IPS DF 4.7 (cell line): ENCODE measurements around the gene DENND1A.
A peak's percentile ranks its signal among the peaks of the same experiment; 100 is the strongest.

Experiments used
- DNase-seq: peaks from one replicate; pipeline ENCODE4 v3.0.0-alpha.2; 2013; ENCODE audit warnings: low spot score; ENCODE audit errors: extremely low read depth

Gene DENND1A

GRCh38 chr9:123497830-123498229, 432.1 kb downstream of the DENND1A start:
- DNase-seq = no peak

GRCh38 chr9:123495731-123496130, 434.2 kb downstream of the DENND1A start:
- DNase-seq = no peak

GRCh38 chr9:123493627-123494026, 436.3 kb downstream of the DENND1A start:
- no peak for DNase-seq

- DNase-seq = no peak
Measured at GRCh38 chr9:123490688-123491087, 439.2 kb downstream of the DENND1A start.

GRCh38 chr9:123488722-123489321, 441.1 kb downstream of the DENND1A start:
- no peak for DNase-seq

- DNase-seq = no peak
Measured at GRCh38 chr9:123487944-123488548, 441.9 kb downstream of the DENND1A start.

- no peak for DNase-seq
Measured at GRCh38 chr9:123486431-123486830, 443.5 kb downstream of the DENND1A start.

- DNase-seq = no peak
Measured at GRCh38 chr9:123485216-123485615, 444.7 kb downstream of the DENND1A start.

GRCh38 chr9:123484130-123484529, 445.8 kb downstream of the DENND1A start:
- no peak for DNase-seq

- DNase-seq = no peak
Measured at GRCh38 chr9:123483191-123483803, 446.6 kb downstream of the DENND1A start.

GRCh38 chr9:123482295-123482968, 447.5 kb downstream of the DENND1A start:
- peak; percentile 36 for DNase-seq

- no peak for DNase-seq
Measured at GRCh38 chr9:123481209-123481865, 448.6 kb downstream of the DENND1A start.

GRCh38 chr9:123480791-123481190, 449.1 kb downstream of the DENND1A start:
- DNase-seq = no peak

- DNase-seq = no peak
Measured at GRCh38 chr9:123480096-123480495, 449.8 kb downstream of the DENND1A start.

GRCh38 chr9:123478967-123479602, 450.8 kb downstream of the DENND1A start:
- DNase-seq = no peak

- no peak for DNase-seq
Measured at GRCh38 chr9:123478160-123478559, 451.8 kb downstream of the DENND1A start.

- DNase-seq = no peak
Measured at GRCh38 chr9:123475407-123475806, 454.5 kb downstream of the DENND1A start.

- no peak for DNase-seq
Measured at GRCh38 chr9:123472862-123473614, 456.9 kb downstream of the DENND1A start.

GRCh38 chr9:123471843-123472570, 457.9 kb downstream of the DENND1A start:
- no peak for DNase-seq
